ENCODE measurements around the gene SRRD.

GRCh38 chr22:26489447-26490036 lies 5.9 kb downstream of the SRRD start:
- TF ChIP-seq POLR2AphosphoS5 (IDR thresholded peaks at IDR 0.05), result no peak
- TF ChIP-seq POLR2A (IDR thresholded peaks at IDR 0.05), result no peak
- TF ChIP-seq, protein P1, sequence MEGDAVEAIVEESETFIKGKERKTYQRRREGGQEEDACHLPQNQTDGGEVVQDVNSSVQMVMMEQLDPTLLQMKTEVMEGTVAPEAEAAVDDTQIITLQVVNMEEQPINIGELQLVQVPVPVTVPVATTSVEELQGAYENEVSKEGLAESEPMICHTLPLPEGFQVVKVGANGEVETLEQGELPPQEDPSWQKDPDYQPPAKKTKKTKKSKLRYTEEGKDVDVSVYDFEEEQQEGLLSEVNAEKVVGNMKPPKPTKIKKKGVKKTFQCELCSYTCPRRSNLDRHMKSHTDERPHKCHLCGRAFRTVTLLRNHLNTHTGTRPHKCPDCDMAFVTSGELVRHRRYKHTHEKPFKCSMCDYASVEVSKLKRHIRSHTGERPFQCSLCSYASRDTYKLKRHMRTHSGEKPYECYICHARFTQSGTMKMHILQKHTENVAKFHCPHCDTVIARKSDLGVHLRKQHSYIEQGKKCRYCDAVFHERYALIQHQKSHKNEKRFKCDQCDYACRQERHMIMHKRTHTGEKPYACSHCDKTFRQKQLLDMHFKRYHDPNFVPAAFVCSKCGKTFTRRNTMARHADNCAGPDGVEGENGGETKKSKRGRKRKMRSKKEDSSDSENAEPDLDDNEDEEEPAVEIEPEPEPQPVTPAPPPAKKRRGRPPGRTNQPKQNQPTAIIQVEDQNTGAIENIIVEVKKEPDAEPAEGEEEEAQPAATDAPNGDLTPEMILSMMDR (IDR thresholded peaks at IDR 0.05), result no peak

Measured in breast epithelium (tissue), 3 donors.